GM10266 (cell line): Measurements from ENCODE around the gene SPEM1.

Experiments
- DNase-seq: peaks from one replicate; pipeline ENCODE4 v3.0.0; 2012; ENCODE audit errors: extremely low spot score
- TF ChIP-seq, protein P1 (sequence below): IDR thresholded peaks from 2 replicates; pipeline ENCODE4 v1.5.1; 2012; ENCODE audit warnings: mild to moderate bottlenecking, low read depth; ENCODE audit not compliant: control insufficient read depth, insufficient read depth; ENCODE audit errors: missing control alignments

The SPEM1 gene

DNA sequence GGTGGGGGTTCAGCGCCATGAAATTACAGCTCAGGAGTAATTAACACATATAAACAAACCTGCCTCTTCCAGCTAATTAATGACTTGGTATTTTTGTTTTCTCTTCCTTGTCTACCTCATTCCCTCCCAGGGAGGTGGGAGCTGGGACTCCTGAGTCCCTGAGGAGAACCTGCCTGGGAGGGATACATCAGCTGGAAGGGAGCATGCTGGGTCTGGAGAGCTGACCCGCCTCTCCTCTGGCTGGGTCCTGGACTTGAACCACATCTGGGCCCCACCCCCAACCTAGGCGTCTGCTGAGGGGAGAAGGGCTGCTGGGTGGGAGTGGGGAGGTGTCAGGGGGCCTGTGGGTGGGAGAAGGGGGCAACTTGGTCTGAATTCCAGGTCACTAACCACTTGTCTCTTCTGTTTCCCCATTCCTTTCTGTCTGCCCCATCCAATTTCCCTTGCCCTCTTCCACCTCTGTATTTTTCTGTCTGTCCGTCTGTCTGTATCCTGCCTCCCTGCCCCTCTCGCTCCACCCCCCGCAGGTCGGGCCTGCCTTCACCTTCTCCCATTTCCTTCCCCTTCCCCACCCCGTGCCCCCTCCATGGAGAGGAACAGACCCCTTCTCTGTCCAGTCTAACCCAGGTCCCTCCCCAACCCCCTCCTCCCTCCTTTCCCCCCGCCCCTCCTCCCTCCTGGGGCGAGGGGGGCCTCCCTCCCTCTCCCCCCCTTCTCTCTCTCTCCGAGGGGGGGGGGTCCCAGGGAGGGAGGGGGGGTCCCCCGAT, 12.5 kb upstream of the SPEM1 start, which contains the start of gene NLGN2:
NLGN2 (plus strand) TSS at position 361 of the 767 bp plus-strand sequence. CDS start 411 bp downstream, outside the sequence.
- TF ChIP-seq, protein P1, sequence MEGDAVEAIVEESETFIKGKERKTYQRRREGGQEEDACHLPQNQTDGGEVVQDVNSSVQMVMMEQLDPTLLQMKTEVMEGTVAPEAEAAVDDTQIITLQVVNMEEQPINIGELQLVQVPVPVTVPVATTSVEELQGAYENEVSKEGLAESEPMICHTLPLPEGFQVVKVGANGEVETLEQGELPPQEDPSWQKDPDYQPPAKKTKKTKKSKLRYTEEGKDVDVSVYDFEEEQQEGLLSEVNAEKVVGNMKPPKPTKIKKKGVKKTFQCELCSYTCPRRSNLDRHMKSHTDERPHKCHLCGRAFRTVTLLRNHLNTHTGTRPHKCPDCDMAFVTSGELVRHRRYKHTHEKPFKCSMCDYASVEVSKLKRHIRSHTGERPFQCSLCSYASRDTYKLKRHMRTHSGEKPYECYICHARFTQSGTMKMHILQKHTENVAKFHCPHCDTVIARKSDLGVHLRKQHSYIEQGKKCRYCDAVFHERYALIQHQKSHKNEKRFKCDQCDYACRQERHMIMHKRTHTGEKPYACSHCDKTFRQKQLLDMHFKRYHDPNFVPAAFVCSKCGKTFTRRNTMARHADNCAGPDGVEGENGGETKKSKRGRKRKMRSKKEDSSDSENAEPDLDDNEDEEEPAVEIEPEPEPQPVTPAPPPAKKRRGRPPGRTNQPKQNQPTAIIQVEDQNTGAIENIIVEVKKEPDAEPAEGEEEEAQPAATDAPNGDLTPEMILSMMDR, result no peak
- DNase-seq, result no peak

DNA sequence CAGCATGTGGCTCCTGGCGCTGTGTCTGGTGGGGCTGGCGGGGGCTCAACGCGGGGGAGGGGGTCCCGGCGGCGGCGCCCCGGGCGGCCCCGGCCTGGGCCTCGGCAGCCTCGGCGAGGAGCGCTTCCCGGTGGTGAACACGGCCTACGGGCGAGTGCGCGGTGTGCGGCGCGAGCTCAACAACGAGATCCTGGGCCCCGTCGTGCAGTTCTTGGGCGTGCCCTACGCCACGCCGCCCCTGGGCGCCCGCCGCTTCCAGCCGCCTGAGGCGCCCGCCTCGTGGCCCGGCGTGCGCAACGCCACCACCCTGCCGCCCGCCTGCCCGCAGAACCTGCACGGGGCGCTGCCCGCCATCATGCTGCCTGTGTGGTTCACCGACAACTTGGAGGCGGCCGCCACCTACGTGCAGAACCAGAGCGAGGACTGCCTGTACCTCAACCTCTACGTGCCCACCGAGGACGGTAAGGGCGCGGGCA, 11.8 kb upstream of the SPEM1 start:
- DNase-seq, result no peak
- TF ChIP-seq, protein P1, result no peak

DNA sequence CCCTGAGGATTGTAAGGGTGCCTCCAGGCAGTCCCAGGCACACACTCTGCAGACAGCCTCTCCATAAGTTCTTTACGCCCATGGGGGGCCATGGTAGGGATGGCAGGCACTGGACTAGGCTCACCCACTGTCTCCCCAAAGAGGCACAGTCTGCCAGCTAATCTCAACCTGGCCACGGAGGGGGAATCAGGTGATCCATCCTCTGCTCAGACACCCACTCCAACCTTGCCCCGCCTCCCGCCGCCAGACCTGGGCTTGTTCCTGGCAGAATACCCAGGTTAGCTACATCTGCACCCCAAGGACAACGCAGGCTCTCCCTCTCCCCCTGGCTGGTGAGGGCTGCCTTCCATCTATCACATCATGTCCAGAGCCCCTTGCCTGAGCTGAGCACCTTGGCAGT, 11.3 kb upstream of the SPEM1 start:
- DNase-seq, result no peak
- TF ChIP-seq, protein P1, result no peak

GRCh38 chr17:7409716-7410115, 10.4 kb upstream of the SPEM1 start:
- DNase-seq, result no peak
- TF ChIP-seq, protein P1, result no peak

GRCh38 chr17:7410634-7411426, 9.3 kb upstream of the SPEM1 start:
- DNase-seq, result no peak
- TF ChIP-seq, protein P1, result no peak

GRCh38 chr17:7411427-7411750, 8.7 kb upstream of the SPEM1 start:
- no peak for DNase-seq
- TF ChIP-seq, protein P1, result no peak
